GM12872 (cell line): ENCODE results near the gene ATP8A2.

Experiments used
- TF ChIP-seq, protein P1 (sequence below): IDR thresholded peaks from 3 replicates; pipeline ENCODE4 v1.5.1; 2011; ENCODE audit warnings: low read depth, mild to moderate bottlenecking, low read length, moderate library complexity; ENCODE audit not compliant: insufficient read depth

The ATP8A2 gene

DNA sequence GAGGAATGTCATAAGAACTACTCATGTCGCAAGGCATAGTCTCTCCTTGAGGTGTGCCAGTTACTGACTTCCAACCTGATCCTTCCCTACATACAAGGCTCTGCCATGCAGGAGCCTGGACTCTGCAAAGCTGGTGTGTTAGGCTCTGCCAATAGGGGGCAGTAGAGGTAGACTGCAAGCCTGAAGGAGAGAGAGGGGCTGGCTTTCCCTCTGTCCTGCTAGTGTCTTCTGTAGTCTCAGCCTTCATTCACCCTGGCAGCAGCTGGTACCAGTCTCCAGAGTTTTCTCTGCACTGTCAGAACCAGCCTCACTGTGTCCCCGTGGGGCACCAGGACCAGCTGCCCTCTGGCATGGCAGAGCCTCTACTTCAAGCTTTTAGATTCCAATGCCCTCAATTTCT is 665.5 kb downstream of the ATP8A2 start:
- TF ChIP-seq, protein P1, sequence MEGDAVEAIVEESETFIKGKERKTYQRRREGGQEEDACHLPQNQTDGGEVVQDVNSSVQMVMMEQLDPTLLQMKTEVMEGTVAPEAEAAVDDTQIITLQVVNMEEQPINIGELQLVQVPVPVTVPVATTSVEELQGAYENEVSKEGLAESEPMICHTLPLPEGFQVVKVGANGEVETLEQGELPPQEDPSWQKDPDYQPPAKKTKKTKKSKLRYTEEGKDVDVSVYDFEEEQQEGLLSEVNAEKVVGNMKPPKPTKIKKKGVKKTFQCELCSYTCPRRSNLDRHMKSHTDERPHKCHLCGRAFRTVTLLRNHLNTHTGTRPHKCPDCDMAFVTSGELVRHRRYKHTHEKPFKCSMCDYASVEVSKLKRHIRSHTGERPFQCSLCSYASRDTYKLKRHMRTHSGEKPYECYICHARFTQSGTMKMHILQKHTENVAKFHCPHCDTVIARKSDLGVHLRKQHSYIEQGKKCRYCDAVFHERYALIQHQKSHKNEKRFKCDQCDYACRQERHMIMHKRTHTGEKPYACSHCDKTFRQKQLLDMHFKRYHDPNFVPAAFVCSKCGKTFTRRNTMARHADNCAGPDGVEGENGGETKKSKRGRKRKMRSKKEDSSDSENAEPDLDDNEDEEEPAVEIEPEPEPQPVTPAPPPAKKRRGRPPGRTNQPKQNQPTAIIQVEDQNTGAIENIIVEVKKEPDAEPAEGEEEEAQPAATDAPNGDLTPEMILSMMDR = peak; percentile 67

DNA sequence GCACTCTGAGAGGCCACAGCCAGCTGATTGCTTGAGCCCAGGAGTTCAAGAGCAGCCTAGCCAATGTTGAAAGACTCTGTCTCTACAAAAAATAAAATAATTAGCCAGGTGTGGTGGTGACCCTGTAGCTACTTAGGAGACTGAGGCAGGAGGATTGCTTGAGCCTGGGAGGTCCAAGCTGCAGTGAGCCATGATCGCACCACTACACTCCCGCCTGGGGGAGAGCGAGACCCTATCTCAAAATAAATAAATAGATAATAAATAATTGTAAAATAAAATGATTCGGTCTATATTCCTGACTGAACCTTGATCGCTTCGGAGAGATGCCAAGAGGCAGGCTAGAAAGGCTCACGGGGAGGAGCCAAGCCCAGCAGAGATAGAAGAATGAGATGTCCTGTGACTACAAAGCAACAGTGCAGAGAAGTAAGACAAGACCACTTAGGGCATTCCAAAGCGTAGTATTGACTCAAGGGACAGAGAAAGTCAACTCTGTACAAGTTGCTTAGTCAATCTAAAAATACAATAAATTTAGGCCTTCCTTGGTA is 667.2 kb downstream of the ATP8A2 start:
- TF ChIP-seq, protein P1 = no peak

DNA sequence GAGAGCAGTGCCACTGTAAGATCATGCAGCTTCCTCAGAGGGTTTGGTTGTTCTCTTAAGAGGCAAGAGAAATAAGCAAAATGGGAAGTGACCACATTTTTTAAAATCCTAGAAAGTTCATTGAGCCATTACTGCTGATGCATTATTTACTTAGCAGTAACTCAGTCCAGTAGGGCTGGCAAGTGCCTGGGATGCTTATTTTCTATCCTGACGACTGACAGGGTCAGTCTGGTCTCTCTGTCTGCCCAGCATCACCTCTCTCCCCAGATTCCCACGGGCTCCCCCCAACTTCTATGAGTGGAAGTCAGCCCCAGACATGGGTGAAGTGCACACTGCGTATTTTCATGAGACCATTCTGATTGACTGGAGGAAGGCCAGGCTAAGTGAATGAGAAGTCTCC is 669.7 kb downstream of the ATP8A2 start:
- TF ChIP-seq, protein P1 = no peak

DNA sequence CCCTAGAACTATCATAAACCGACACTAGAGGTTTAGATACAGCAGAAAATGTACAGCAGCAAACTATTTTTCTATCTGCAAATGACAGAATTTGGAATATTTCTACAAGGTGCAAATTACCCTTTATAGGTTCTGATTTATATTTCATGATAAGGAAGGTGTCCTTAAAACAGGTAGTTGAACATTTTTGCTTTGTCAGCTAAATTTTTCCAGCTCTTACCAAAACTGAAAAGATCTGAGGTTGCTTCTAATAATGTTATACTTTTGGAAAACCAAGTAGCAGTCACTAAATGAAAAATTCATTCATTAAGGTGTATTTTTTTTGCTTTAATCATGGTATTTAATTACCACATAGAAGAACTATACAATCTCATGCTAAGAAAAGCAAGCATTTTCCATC is 671.0 kb downstream of the ATP8A2 start:
- TF ChIP-seq, protein P1 = no peak

DNA sequence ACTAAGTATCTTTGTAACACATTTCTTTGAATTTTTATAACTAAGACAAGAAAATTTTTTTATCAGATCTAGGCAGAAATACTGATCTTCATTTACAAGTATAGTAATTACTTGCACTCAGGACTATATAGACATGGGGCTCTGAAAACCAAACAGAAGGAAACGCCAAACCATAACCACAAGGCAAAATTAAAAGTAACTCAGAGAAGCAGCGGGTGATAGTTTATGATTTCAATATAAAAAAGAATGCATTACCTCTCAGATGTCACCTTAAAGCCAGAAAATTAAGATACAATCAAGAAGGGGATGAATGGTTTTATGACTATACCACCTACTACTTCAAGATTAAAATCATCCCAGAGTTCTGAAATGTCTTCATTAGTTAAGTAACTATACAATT is 673.4 kb downstream of the ATP8A2 start:
- TF ChIP-seq, protein P1 = no peak

DNA sequence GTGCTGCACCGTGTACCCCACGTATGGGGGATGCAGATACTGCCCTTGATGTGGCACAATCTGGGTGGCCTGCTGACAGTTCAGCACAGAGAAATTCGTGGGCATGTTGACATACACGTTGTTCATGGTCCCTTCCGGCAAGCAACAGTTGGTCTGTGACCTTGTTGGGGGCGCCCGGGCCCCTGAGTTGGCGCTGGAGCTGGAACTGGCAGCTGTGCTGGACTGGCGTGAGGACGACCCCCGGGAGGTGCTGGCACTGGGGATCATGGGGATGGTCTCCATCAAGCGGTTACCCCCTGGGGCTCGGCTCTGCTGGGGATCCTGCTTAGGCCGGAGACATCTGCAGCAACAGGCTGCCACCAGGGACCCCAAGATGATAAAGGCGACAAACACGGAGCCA is 674.9 kb downstream of the ATP8A2 start:
- TF ChIP-seq, protein P1 = no peak

DNA sequence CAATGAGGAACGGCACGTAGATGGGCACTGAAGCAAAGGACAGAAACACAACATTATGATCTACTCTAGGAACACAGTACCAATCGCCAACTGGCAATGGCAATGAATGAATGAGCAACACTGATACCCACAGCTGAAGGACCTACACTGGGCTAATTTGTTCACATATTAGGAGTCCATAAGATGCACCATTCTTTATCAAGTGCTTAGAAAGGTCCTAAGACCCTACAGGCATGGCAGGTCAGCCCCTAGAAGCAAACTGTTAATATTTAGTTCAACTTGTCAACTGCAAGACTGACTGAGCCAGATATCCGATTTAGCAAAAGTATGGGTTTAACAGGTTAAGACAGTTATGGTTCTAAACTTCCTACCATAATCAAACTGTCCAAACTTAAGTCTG is 675.3 kb downstream of the ATP8A2 start:
- TF ChIP-seq, protein P1 = no peak
